ENCODE measurements around the gene NEK10.

Gene NEK10

GRCh38 chr3:27352047-27352446 is 17.1 kb downstream of the NEK10 start:
- Histone ChIP-seq H3K79me2 (ENCODE audit: insufficient read depth, low read length) (no peaks in the 10 kb centered on the region), H3K9ac (ENCODE audit: low read depth, low read length, poor library complexity, severe bottlenecking) (no peak overlapping the region), H4K20me1 (ENCODE audit: insufficient read depth, low read length, poor library complexity, severe bottlenecking) (no peaks in the 10 kb centered on the region), H3K9me3 (ENCODE audit: insufficient read depth, low read depth, low read length) (no peaks in the 10 kb centered on the region), H3K27me3 (ENCODE audit: insufficient read depth, low read length, poor library complexity, severe bottlenecking) (no peaks in the 10 kb centered on the region), H3K36me3 (ENCODE audit: insufficient read depth, low read length) (no peaks in the 10 kb centered on the region), H3K4me1 (ENCODE audit: insufficient read depth, low read length, poor library complexity, severe bottlenecking) (peaks cover 10% of the 10 kb centered on the region), H3K4me2 (ENCODE audit: low read depth, low read length, poor library complexity, severe bottlenecking) (no peak overlapping the region), H3K9me2 (replicated peaks; ENCODE audit: low read depth, low read length) (no peaks in the 10 kb centered on the region), H3K4me3 (ENCODE audit: low read length, poor library complexity, severe bottlenecking) (no peak overlapping the region), H3F3A (ENCODE audit: low read depth) (no peaks in the 10 kb centered on the region), H2AFZ (ENCODE audit: low read length) (no peak overlapping the region)
- no peak for TF ChIP-seq EZH2phosphoT487 (IDR thresholded peaks at IDR 0.05; ENCODE audit: borderline replicate concordance)
- TF ChIP-seq CTCF (conservative IDR thresholded peaks at IDR 0.05; ENCODE audit: low read length), result no peak

DNA sequence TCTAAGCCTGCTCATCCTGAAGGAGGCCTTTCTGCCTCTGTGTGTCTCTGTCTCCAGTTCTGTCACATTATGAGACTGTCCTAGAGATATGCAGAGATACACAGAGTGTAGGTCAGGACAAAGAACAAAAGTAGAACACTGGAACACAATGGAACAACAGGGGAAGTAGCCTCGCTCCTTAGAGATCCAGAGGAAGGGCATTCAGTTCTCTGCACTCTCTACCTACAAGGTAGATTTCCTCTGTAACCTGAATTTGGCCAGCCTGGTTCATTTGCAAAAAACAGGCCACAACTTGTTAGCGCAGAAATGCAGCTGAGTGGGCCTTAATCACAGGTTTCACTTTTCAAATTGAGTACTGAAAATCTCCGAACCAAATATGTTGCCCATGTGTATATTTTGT is 19.4 kb downstream of the NEK10 start:
- Histone ChIP-seq H3K4me3 (ENCODE audit: low read length, poor library complexity, severe bottlenecking) (peak overlapping the region; percentile 8), H3K9ac (ENCODE audit: low read depth, low read length, poor library complexity, severe bottlenecking) (peak overlapping the region; percentile 1), H3K9me3 (ENCODE audit: insufficient read depth, low read depth, low read length) (no peaks in the 10 kb centered on the region), H2AFZ (ENCODE audit: low read length) (peak overlapping the region; percentile 73), H3F3A (ENCODE audit: low read depth) (no peaks in the 10 kb centered on the region), H4K20me1 (ENCODE audit: insufficient read depth, low read length, poor library complexity, severe bottlenecking) (no peaks in the 10 kb centered on the region), H3K4me1 (ENCODE audit: insufficient read depth, low read length, poor library complexity, severe bottlenecking) (peaks cover 10% of the 10 kb centered on the region), H3K4me2 (ENCODE audit: low read depth, low read length, poor library complexity, severe bottlenecking) (peak overlapping the region; percentile 51), H3K79me2 (ENCODE audit: insufficient read depth, low read length) (no peaks in the 10 kb centered on the region), H3K9me2 (replicated peaks; ENCODE audit: low read depth, low read length) (no peaks in the 10 kb centered on the region), H3K36me3 (ENCODE audit: insufficient read depth, low read length) (no peaks in the 10 kb centered on the region), H3K27me3 (ENCODE audit: insufficient read depth, low read length, poor library complexity, severe bottlenecking) (no peaks in the 10 kb centered on the region)
- TF ChIP-seq CTCF (conservative IDR thresholded peaks at IDR 0.05; ENCODE audit: low read length), result no peak
- TF ChIP-seq EZH2phosphoT487 (IDR thresholded peaks at IDR 0.05; ENCODE audit: borderline replicate concordance), result no peak

DNA sequence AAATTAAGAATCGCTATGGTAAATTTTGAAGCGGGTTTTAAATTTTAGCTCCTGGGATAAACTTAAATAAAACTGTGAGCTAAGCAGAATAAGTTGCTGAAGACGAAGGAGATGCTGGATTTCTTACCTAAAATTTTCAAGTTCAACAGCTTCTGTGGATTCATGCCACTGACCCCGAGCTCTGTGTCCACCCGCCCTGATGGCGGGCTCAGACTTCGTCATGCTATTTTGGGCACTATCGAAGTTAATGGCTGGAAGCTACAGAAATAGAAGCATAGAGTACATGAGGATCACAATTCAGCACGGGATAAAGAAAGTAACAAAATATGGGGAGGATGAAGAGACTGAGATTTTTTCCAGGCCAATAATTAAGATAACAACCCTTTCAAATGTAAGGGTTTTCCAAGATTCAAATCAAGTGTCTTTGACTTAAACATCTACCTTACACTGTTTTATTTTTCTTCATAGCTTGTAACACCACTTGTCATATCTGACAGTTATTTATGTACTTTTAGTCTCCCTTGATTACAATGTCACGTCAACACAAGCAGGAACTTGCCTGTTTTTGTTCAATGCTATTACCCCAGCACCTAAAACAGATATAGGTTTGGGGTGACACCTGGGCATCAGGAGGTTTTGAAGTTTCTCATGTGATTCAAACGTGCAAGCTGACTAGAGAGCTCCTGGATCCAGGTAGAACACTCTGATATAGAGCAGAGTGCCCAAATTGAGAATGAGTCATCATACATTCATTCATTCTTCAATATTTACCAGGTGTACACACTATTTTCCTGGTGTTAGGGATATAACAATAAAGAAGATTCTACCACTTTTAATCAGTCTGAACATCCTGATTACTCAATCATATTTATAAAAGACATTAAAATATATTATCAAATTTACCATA is 23.0 kb downstream of the NEK10 start:
- no peaks in the 10 kb centered on the region for H3F3A ChIP-seq (ENCODE audit: low read depth)
- H3K79me2 ChIP-seq (ENCODE audit: insufficient read depth, low read length), result no peaks in the 10 kb centered on the region
- TF ChIP-seq EZH2phosphoT487 (IDR thresholded peaks at IDR 0.05; ENCODE audit: borderline replicate concordance) (no peak), CTCF (conservative IDR thresholded peaks at IDR 0.05; ENCODE audit: low read length) (no peak)
- H3K9ac ChIP-seq (ENCODE audit: low read depth, low read length, poor library complexity, severe bottlenecking), result no peak overlapping the region
- no peak overlapping the region for H3K4me2 ChIP-seq (ENCODE audit: low read depth, low read length, poor library complexity, severe bottlenecking)
- H4K20me1 ChIP-seq (ENCODE audit: insufficient read depth, low read length, poor library complexity, severe bottlenecking), result no peaks in the 10 kb centered on the region
- H3K36me3 ChIP-seq (ENCODE audit: insufficient read depth, low read length), result no peaks in the 10 kb centered on the region
- no peak overlapping the region for H3K4me3 ChIP-seq (ENCODE audit: low read length, poor library complexity, severe bottlenecking)
- peaks cover 10% of the 10 kb centered on the region for H3K4me1 ChIP-seq (ENCODE audit: insufficient read depth, low read length, poor library complexity, severe bottlenecking)
- H3K27me3 ChIP-seq (ENCODE audit: insufficient read depth, low read length, poor library complexity, severe bottlenecking), result no peaks in the 10 kb centered on the region
- no peaks in the 10 kb centered on the region for H3K9me3 ChIP-seq (ENCODE audit: insufficient read depth, low read depth, low read length)
- H2AFZ ChIP-seq (ENCODE audit: low read length), result no peak overlapping the region
- H3K9me2 ChIP-seq (replicated peaks; ENCODE audit: low read depth, low read length), result no peaks in the 10 kb centered on the region

Measured in Loucy (cell line).